Measurements from ENCODE around the gene ZNF136.

ZNF136 gene

DNA sequence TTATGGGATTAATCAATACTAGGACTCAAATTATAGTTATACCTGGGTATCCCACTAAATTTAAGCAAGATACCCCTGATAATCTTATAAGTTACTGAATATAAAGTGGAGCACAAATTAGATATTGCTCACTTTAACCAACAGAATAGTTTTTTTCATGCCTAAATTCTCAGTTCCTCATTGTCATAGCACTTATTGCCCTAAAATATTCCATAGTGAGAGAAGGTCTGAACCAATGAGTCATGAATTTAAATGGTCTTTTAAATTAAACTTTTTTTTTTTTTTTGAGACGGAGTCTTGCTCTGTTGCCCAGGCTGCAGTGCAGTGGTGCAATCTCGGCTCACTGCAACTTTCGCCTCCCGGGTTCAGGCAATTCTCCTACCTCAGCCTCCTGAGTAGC is 42.4 kb downstream of the ZNF136 start:
- no peak for DNase-seq (ENCODE audit: low read depth)
- in situ Hi-C loops (cut with HindIII; ENCODE audit: low sequenced_read_pairs), result no loop called here
- TF ChIP-seq, protein P1, sequence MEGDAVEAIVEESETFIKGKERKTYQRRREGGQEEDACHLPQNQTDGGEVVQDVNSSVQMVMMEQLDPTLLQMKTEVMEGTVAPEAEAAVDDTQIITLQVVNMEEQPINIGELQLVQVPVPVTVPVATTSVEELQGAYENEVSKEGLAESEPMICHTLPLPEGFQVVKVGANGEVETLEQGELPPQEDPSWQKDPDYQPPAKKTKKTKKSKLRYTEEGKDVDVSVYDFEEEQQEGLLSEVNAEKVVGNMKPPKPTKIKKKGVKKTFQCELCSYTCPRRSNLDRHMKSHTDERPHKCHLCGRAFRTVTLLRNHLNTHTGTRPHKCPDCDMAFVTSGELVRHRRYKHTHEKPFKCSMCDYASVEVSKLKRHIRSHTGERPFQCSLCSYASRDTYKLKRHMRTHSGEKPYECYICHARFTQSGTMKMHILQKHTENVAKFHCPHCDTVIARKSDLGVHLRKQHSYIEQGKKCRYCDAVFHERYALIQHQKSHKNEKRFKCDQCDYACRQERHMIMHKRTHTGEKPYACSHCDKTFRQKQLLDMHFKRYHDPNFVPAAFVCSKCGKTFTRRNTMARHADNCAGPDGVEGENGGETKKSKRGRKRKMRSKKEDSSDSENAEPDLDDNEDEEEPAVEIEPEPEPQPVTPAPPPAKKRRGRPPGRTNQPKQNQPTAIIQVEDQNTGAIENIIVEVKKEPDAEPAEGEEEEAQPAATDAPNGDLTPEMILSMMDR (IDR thresholded peaks at IDR 0.05; ENCODE audit: low read depth, low read length, missing control alignments), result no peak
- no peak overlapping the region for H3K4me3 ChIP-seq (ENCODE audit: low read depth, low read length)

DNA sequence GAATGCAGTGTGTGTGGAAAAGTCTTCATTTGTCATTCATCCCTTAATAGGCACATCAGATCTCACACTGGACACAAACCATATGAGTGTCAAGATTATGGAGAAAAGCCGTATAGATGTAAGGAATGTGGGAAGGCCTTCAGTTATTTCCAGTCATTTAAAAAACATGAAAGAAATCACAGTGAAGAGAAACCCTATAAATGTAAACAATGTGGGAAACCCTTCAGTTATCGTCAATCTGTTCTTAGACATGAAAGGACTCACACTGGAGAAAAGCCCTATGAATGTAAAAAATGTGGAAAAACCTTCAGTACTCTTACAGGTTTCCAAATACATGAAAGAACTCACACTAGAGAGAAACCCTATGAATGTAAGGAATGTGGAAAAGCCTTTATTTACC is 45.3 kb downstream of the ZNF136 start:
- no peak overlapping the region for H3K4me3 ChIP-seq (ENCODE audit: low read depth, low read length)
- no peak for DNase-seq (ENCODE audit: low read depth)
- TF ChIP-seq, protein P1 (IDR thresholded peaks at IDR 0.05; ENCODE audit: low read depth, low read length, missing control alignments), result no peak
- in situ Hi-C loops (cut with HindIII; ENCODE audit: low sequenced_read_pairs), result no loop called here

DNA sequence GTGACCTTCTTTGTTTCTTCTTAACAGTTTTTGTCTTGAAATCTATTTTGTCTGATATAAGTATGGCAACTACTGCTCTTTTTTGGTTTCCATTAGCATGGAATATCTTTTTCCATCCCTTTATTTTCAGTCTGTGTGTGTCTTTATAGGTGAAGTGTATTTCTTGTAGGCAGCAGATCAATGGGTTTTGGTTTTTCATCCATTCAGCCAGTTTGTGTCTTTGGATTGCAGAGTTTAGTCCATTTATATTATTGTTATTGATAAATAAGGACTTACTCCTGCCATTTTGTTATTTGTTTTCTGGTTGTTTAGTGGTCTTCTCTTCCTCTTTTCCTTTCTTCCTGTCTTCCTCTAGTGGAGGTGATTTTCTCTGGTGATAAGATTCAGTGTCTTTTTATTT is 54.4 kb downstream of the ZNF136 start:
- no peak overlapping the region for H3K4me3 ChIP-seq (ENCODE audit: low read depth, low read length)
- in situ Hi-C loops (cut with HindIII; ENCODE audit: low sequenced_read_pairs), result no loop called here
- DNase-seq (ENCODE audit: low read depth), result no peak
- TF ChIP-seq, protein P1 (IDR thresholded peaks at IDR 0.05; ENCODE audit: low read depth, low read length, missing control alignments), result no peak

DNA sequence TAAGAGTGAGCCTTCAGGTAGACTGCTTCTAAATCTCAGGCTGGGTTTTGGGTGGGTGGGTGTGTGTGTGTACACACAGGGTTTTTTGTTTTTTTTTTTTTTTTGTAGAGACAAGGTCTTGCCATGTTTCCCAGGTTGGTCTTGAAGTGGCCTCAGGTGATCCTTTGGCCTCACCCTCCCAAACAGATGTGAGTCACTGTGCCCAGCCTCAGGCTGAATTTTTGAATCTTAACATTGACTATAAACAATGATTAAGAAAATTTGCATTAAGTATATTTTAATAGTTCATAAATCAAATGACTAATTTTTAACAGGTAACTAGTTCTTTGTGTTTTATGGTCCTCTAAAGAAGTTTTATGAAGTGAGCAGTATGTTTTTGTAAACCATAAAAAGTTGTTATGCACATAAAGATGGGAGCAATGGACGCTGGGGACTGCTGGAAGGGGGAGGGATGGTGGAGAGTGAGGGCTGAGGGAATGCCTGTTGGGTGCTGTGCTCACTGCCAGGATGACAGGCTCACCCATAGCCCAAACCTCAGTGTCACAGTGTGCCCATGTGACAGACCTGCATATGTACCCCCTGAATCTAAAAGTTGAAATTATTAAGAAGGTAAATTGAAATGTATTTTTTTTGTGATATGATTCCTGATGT is 60.2 kb downstream of the ZNF136 start:
- no peak overlapping the region for H3K4me3 ChIP-seq (ENCODE audit: low read depth, low read length)
- TF ChIP-seq, protein P1 (IDR thresholded peaks at IDR 0.05; ENCODE audit: low read depth, low read length, missing control alignments), result no peak
- in situ Hi-C loops (cut with HindIII; ENCODE audit: low sequenced_read_pairs), result no loop called here
- no peak for DNase-seq (ENCODE audit: low read depth)

DNA sequence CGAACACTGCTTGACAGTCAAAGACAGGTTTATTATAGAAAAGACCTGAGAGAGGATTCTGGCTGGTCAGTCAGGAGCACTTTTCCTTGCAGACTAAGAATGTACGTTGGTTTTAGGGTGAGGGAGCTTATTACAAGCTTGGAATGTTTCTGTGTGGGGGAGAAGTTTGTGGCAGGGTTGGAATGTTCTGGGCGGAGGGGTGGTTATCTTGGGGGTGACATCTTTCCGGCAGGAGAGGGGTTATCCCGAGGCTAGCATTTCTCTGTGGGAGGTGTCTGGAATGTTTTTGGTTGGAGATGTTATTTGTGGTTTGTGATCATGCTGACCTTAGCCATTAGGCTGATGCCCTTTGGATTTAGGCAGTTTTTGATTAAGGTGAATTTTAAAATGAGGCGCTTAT is 61.8 kb downstream of the ZNF136 start:
- TF ChIP-seq, protein P1 (IDR thresholded peaks at IDR 0.05; ENCODE audit: low read depth, low read length, missing control alignments), result no peak
- in situ Hi-C loops (cut with HindIII; ENCODE audit: low sequenced_read_pairs), result no loop called here
- no peak overlapping the region for H3K4me3 ChIP-seq (ENCODE audit: low read depth, low read length)
- no peak for DNase-seq (ENCODE audit: low read depth)

DNA sequence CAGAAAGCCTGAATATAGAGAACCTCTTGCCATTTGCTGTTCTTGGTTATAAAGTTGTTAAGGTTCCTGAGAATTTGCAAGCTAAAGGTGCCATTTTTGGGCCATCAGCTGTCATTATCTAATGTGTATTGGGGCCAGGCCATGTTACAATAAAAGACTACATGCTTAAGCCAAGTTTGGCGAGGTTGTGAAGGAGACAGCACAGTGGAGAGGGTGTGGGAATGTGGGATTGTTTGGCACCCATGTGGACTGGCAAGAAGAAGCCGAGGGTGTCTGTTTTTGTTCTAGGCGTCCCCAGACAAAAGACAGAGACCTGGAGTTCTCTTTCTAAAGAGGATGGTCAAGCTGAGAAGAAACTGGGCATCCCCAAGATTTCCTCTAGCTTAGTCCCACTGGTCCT is 67.1 kb downstream of the ZNF136 start:
- in situ Hi-C loops (cut with HindIII; ENCODE audit: low sequenced_read_pairs), result no loop called here
- no peak overlapping the region for H3K4me3 ChIP-seq (ENCODE audit: low read depth, low read length)
- DNase-seq (ENCODE audit: low read depth), result no peak
- TF ChIP-seq, protein P1 (IDR thresholded peaks at IDR 0.05; ENCODE audit: low read depth, low read length, missing control alignments), result no peak
